HG02798 (cell line): ENCODE data around the gene JAK2.
"Not testable (repeated sequence)": the region's sequence is repeated elsewhere in the genome, so short reads cannot be mapped to it uniquely, and the experiment has no call there.

Experiments used
- ATAC-seq: cut with Tn5 transposase; IDR thresholded peaks from one replicate; pipeline ENCODE4 v1.9.1; 2021; ENCODE audit warnings: mild to moderate bottlenecking; ENCODE audit not compliant: unreplicated experiment, poor library complexity

Gene JAK2

GRCh38 chr9:5040730-5041389, 55.8 kb downstream of the JAK2 start:
- no peak for ATAC-seq

- no peak for ATAC-seq
These were observed 56.5 kb downstream of the JAK2 start for GRCh38 chr9:5041390-5042115.

- no peak for ATAC-seq
These were observed 57.6 kb downstream of the JAK2 start for GRCh38 chr9:5042661-5043178.

GRCh38 chr9:5043381-5043780, 58.3 kb downstream of the JAK2 start:
- ATAC-seq, result no peak

GRCh38 chr9:5044160-5044559, 59.1 kb downstream of the JAK2 start:
- ATAC-seq, result no peak

- ATAC-seq, result no peak
These were observed 67.8 kb downstream of the JAK2 start for GRCh38 chr9:5052838-5053237.

- no peak for ATAC-seq
These were observed 77.6 kb downstream of the JAK2 start for GRCh38 chr9:5062631-5063030.

GRCh38 chr9:5072871-5073270, 87.8 kb downstream of the JAK2 start:
- no peak for ATAC-seq

GRCh38 chr9:5073701-5074100, 88.6 kb downstream of the JAK2 start:
- peak; percentile 62 for ATAC-seq

GRCh38 chr9:5085993-5086392, 100.9 kb downstream of the JAK2 start:
- ATAC-seq, result no peak

GRCh38 chr9:5089737-5090136, 104.7 kb downstream of the JAK2 start:
- ATAC-seq, result no peak

GRCh38 chr9:5095795-5096194, 110.7 kb downstream of the JAK2 start:
- no peak for ATAC-seq

- ATAC-seq, result no peak
These were observed 114.4 kb downstream of the JAK2 start for GRCh38 chr9:5099466-5099865.

- ATAC-seq, result not testable (repeated sequence)
These were observed 116.1 kb downstream of the JAK2 start for GRCh38 chr9:5101127-5101526.

- not testable (repeated sequence) for ATAC-seq
These were observed 121.4 kb downstream of the JAK2 start for GRCh38 chr9:5106517-5106916.

GRCh38 chr9:5110867-5111681, 126.0 kb downstream of the JAK2 start:
- no peak for ATAC-seq

GRCh38 chr9:5111696-5112095, 126.6 kb downstream of the JAK2 start:
- no peak for ATAC-seq

GRCh38 chr9:5112109-5112592, 127.1 kb downstream of the JAK2 start:
- ATAC-seq, result no peak

- no peak for ATAC-seq
These were observed 127.6 kb downstream of the JAK2 start for GRCh38 chr9:5112646-5113045.

- ATAC-seq, result no peak
These were observed 128.5 kb downstream of the JAK2 start for GRCh38 chr9:5113523-5113922.
